H9 (cell line): Measurements from ENCODE around the gene AK4. TPM values are rescaled to one million over a fixed set of nuclear protein-coding genes. Genes with fewer than 3 reads are reported as not detected.

Source experiments
- DNase-seq: peaks from one replicate; pipeline ENCODE4 v3.0.0-alpha.2; 2017
- H2AFZ ChIP-seq: one replicate; pipeline ENCODE4 v1.6.1; 2013; ENCODE audit warnings: mild to moderate bottlenecking, low read length, control low read depth, moderate library complexity
- H2AK5ac ChIP-seq: 2 replicates; pipeline ENCODE4 v1.6.1; 2013; ENCODE audit warnings: low read length, control low read depth, mixed read lengths; ENCODE audit not compliant: insufficient read length
- H2BK120ac ChIP-seq: one replicate; pipeline ENCODE4 v1.6.1; 2013; ENCODE audit warnings: low read depth, mild to moderate bottlenecking, low read length, control low read depth, inconsistent platforms; ENCODE audit not compliant: poor library complexity, severe bottlenecking
- H2BK12ac ChIP-seq: 2 replicates; pipeline ENCODE4 v1.6.1; 2013; ENCODE audit warnings: low read length, control low read depth, mixed read lengths, low read depth; ENCODE audit not compliant: insufficient read length
- H2BK15ac ChIP-seq: 2 replicates; pipeline ENCODE4 v1.6.1; 2013; ENCODE audit warnings: low read depth, low read length, control low read depth
- H2BK20ac ChIP-seq: one replicate; pipeline ENCODE4 v1.6.1; 2013; ENCODE audit warnings: low read depth, mild to moderate bottlenecking, low read length, control low read depth, inconsistent platforms; ENCODE audit not compliant: poor library complexity, severe bottlenecking
- H2BK5ac ChIP-seq: 2 replicates; pipeline ENCODE4 v1.6.1; 2013; ENCODE audit warnings: low read length, control low read depth, mixed read lengths; ENCODE audit not compliant: insufficient read length
- H3K14ac ChIP-seq: 2 replicates; pipeline ENCODE4 v1.6.1; 2013; ENCODE audit warnings: low read length, control low read depth; ENCODE audit not compliant: insufficient read depth
- H3K18ac ChIP-seq: 2 replicates; pipeline ENCODE4 v1.6.1; 2013; ENCODE audit warnings: low read depth, mild to moderate bottlenecking, mixed read lengths, low read length, control low read depth; ENCODE audit not compliant: insufficient read length
- H3K23ac ChIP-seq: 2 replicates; pipeline ENCODE4 v1.6.1; 2013; ENCODE audit warnings: low read length, control low read depth, mixed read lengths, low read depth; ENCODE audit not compliant: insufficient read length
- H3K23me2 ChIP-seq: 2 replicates; pipeline ENCODE4 v1.6.1; 2013; ENCODE audit warnings: low read depth, mild to moderate bottlenecking, mixed read lengths, low read length, control low read depth; ENCODE audit not compliant: insufficient read length, poor library complexity, severe bottlenecking
- H3K27ac ChIP-seq: 2 replicates; pipeline ENCODE4 v1.5.1; 2013; ENCODE audit warnings: low read length, control low read depth, mixed read lengths, low read depth; ENCODE audit not compliant: insufficient read length
- H3K27me3 ChIP-seq: 2 replicates; pipeline ENCODE4 v1.6.1; 2013; ENCODE audit warnings: low read length, control low read depth, inconsistent platforms; ENCODE audit not compliant: insufficient read depth
- H3K4ac ChIP-seq: 2 replicates; pipeline ENCODE4 v1.6.1; 2013; ENCODE audit warnings: low read depth, mild to moderate bottlenecking, control low read depth, inconsistent platforms, low read length, moderate library complexity
- H3K4me1 ChIP-seq: 2 replicates; pipeline ENCODE4 v1.6.1; 2013; ENCODE audit warnings: low read length, control low read depth, inconsistent platforms; ENCODE audit not compliant: insufficient read depth
- H3K4me2 ChIP-seq: 2 replicates; pipeline ENCODE4 v1.6.1; 2013; ENCODE audit warnings: low read length, control low read depth, mixed read lengths; ENCODE audit not compliant: insufficient read length, insufficient read depth
- H3K56ac ChIP-seq: 2 replicates; pipeline ENCODE4 v1.6.1; 2013; ENCODE audit warnings: low read depth, mild to moderate bottlenecking, mixed read lengths, low read length, control low read depth; ENCODE audit not compliant: insufficient read length
- H3K79me1 ChIP-seq: 2 replicates; pipeline ENCODE4 v1.6.1; 2013; ENCODE audit warnings: low read depth, mild to moderate bottlenecking, moderate library complexity, low read length, control low read depth, inconsistent platforms; ENCODE audit not compliant: insufficient read depth, poor library complexity, severe bottlenecking
- H3K79me2 ChIP-seq: 2 replicates; pipeline ENCODE4 v1.6.1; 2013; ENCODE audit warnings: low read length, control low read depth, inconsistent platforms; ENCODE audit not compliant: insufficient read depth
- H3K9ac ChIP-seq: 2 replicates; pipeline ENCODE4 v1.6.1; 2013; ENCODE audit warnings: low read length, control low read depth, mixed read lengths; ENCODE audit not compliant: insufficient read length; ENCODE audit errors: extremely low read depth
- H3K9me3 ChIP-seq: one replicate; pipeline ENCODE4 v1.6.1; 2013; ENCODE audit warnings: low read depth, low read length, inconsistent platforms; ENCODE audit not compliant: control insufficient read depth
- H3T11ph ChIP-seq: one replicate; pipeline ENCODE4 v1.6.1; 2013; ENCODE audit warnings: mild to moderate bottlenecking, low read length, control low read depth, inconsistent platforms
- H4K20me1 ChIP-seq: one replicate; pipeline ENCODE4 v1.6.1; 2013; ENCODE audit not compliant: control insufficient read depth, insufficient read length, insufficient read depth
- H4K5ac ChIP-seq: 2 replicates; pipeline ENCODE4 v1.6.1; 2013; ENCODE audit warnings: low read depth, mild to moderate bottlenecking, mixed read lengths, low read length, control low read depth; ENCODE audit not compliant: insufficient read length
- H4K8ac ChIP-seq: replicated peaks from 2 replicates; pipeline ENCODE4 v1.6.1; 2013; ENCODE audit warnings: low read length, control low read depth, mixed read lengths, low read depth; ENCODE audit not compliant: insufficient read length
- H4K91ac ChIP-seq: 2 replicates; pipeline ENCODE4 v1.6.1; 2013; ENCODE audit warnings: low read depth, mild to moderate bottlenecking, moderate library complexity, mixed read lengths, low read length, control low read depth; ENCODE audit not compliant: insufficient read length
- H3K27ac Mint-ChIP-seq, 3 experiments: 2 replicates in 2 of 3; 3 replicates in 1 of 3; pipeline ENCODE4 v1.8.0; 2020 to 2021; ENCODE audit warnings: mixed read lengths in 3 of 3, mild to moderate bottlenecking in 1 of 3, moderate library complexity in 1 of 3
- H3K27me3 Mint-ChIP-seq: 2 replicates; pipeline ENCODE4 v1.8.0; 2021; ENCODE audit warnings: low read depth, mild to moderate bottlenecking, moderate library complexity, mixed read lengths
- H3K36me3 Mint-ChIP-seq, 3 experiments: 2 replicates in 2 of 3; 3 replicates in 1 of 3; pipeline ENCODE4 v1.8.0; 2020 to 2021; ENCODE audit warnings: low read depth in 3 of 3, mixed read lengths in 3 of 3; ENCODE audit not compliant: insufficient read depth in 1 of 3
- H3K4me1 Mint-ChIP-seq, 2 experiments: 2 replicates each; pipeline ENCODE4 v1.8.0; 2020; ENCODE audit warnings: mixed read lengths in 2 of 2
- H3K4me3 Mint-ChIP-seq, 2 experiments: 2 replicates in 1 of 2; 3 replicates in 1 of 2; pipeline ENCODE4 v1.8.0; 2020 to 2021; ENCODE audit warnings: mild to moderate bottlenecking in 2 of 2, mixed read lengths in 2 of 2, moderate library complexity in 1 of 2
- H3K9me3 Mint-ChIP-seq, 2 experiments: 2 replicates in 1 of 2; 3 replicates in 1 of 2; pipeline ENCODE4 v1.8.0; 2020; ENCODE audit warnings: mild to moderate bottlenecking in 2 of 2, mixed read lengths in 2 of 2, moderate library complexity in 1 of 2
- CTCF ChIP-seq: fragments of 200-600 bp; sonication (generic); conservative IDR thresholded peaks from 3 replicates; pipeline ENCODE4 v1.8.0; 2021; ENCODE audit warnings: antibody characterized with exemption, mild to moderate bottlenecking
- WGBS: extraction: QIAGEN DNeasy Blood & Tissue Kit; methylation state at CpG from one replicate; pipeline ENCODE4 v1.1.7; 2013; ENCODE audit warnings: missing lambda C conversion rate, low lambda C conversion rate, mixed read lengths; ENCODE audit not compliant: insufficient read length; ENCODE audit errors: extremely low coverage; 5-methylcytosine and 5-hydroxymethylcytosine counted together
- total RNA-seq: library from RNA; stranded (reverse); gene quantifications from 2 replicates; pipeline ENCODE4 v1.2.1, GENCODE V29; 2021

The AK4 gene
- total RNA-seq, 1 experiment from 2014 or later, result 45.6 TPM

DNA sequence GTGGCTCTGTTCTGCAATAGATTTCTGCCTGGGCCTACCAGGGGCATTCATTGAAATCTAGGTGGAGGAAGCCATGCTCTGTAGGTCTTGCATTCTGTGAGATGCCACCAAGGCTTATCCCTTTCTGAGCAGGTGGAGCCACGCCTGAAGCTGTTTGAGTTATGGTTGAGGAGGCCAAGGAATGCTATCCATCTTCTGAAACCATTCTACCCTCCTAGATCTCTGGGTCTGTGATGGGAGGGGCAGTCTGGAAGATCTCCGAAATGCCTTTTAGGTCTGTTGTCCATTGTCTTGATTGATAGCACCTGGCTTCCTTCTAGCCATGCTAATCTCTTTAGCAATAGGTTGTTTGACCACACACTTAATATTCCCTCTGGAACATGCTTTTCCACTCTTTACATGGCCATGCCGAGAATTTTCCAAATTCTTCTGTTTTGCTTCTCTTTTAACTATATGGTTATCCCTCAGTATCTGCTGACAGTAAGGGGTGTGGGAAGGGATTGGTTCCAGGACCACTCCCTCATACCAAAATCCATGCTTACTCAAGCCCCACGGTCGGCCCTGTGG is 45.2 kb downstream of the AK4 start:
- Histone ChIP-seq H2BK20ac (no peak overlapping the region), H3K4me2 (no peak overlapping the region), H3K4ac (no peak overlapping the region), H3K56ac (no peak overlapping the region), H4K8ac (no peak overlapping the region), H4K20me1 (no peaks in the 10 kb centered on the region), H2BK12ac (no peak overlapping the region), H3K79me2 (peaks cover 5% of the 10 kb centered on the region; the same call in 1 of the 2 replicates), H3T11ph (no peak overlapping the region), H3K79me1 (no peaks in the 10 kb centered on the region), H2BK5ac (no peak overlapping the region), H2BK15ac (no peak overlapping the region), H3K27me3 (no peaks in the 10 kb centered on the region), H4K5ac (no peak overlapping the region), H3K4me1 (peaks cover 1% of the 10 kb centered on the region; the same call in 1 of the 2 replicates), H3K23ac (no peak overlapping the region), H3K9ac (no peak overlapping the region), H3K14ac (no peak overlapping the region), H3K27ac (no peak overlapping the region), H4K91ac (no peak overlapping the region), H3K23me2 (no peaks in the 10 kb centered on the region), H3K18ac (no peak overlapping the region), H2AK5ac (no peak overlapping the region), H2AFZ (no peak overlapping the region), H3K9me3 (no peaks in the 10 kb centered on the region), H2BK120ac (no peak overlapping the region)
- no peaks in the 10 kb centered on the region for H3K27me3 Mint-ChIP-seq
- H3K36me3 Mint-ChIP-seq, result peaks cover 17 to 40% (median 23%) of the 10 kb centered on the region in 3 experiments; a peak in 6 of 7 replicates
- no peak overlapping the region for H3K4me3 Mint-ChIP-seq
- TF ChIP-seq CTCF, result no peak
- no CpG with 5 or more reads among the region's 5 CpGs for WGBS
- H3K27ac Mint-ChIP-seq, result no peak overlapping the region
- no peaks in the 10 kb centered on the region for H3K9me3 Mint-ChIP-seq
- DNase-seq, result no peak
- peaks cover 0 to 2% of the 10 kb centered on the region in 2 experiments; a peak in 1 of 4 replicates for H3K4me1 Mint-ChIP-seq
